ENCODE data around the gene RASGRF2.
"Not testable (repeated sequence)": the region's sequence is repeated elsewhere in the genome, so short reads cannot be mapped to it uniquely, and the experiment has no call there.

The RASGRF2 gene

DNA sequence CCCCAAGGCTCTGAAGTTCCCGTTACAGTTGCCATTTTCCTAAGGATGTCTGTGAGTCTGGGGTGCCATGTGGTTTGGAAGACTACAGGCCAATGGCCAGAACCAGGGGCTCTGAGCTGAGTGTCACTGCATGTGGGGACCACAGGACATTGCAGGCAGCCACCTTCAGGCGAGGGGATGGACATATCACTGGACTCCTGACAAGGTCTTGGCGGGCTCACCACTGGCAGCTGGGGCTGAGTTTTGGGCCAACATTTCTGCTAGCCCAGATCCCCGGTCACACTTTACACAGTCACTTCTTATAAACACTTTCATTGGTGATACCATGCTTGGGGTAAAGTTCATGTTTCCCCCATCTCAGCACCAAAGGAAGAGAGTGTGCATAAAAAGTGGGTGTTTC, 109.8 kb downstream of the RASGRF2 start:
- DNase-seq (ENCODE audit: low read depth in 2 of 2): no peak

DNA sequence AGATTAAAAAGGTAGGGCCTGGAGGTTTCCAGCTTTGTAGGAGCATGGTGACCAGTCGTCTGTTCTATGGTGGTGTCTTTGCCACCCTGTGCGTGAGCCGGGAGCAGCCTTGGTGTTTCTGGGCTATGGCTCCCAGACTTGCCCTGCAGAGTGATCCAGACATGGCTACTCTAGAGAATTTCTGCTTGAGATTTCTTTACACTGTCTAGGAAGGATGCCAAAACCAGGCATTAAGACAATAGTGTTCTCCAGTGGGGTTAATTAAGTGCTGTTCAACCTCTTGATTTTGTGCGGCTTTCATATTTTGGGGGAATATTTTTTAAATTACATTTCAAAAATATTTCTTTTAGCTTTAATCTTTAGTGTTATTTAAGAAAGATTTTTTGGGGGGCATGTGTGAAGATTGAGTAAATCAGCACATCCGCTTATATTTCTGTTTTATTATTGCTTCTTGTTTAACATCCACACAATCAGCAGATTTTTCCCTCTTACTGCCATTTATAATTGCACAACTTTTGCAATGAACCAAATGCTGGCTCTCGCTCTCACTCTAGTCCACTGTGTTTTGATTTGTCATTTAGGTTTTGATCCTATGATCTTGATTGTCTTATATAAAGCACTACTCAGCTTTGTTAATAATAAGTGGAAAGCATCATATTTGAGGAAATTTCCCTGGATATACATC, 110.5 kb downstream of the RASGRF2 start:
- no peak for DNase-seq (ENCODE audit: low read depth in 2 of 2)

DNA sequence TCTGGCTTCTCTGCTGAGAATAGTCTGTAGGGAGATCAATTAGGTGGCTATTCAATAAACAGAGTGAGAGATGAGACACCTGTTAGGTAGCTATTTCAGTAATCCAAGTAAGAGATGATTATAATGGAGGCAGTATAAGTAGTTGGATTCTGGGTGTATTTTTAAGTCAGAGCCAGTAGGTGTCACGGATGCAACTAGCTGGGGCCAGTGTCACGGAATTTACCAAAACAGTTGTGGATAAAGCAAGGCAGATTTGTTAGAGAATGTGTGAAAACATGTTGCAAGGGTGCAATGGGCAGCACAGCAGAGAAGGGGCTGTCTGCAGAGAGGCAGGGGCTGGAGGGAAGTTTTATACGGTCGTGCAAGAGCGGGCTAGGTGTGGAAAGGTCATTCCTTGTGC, 114.9 kb downstream of the RASGRF2 start:
- no peak for DNase-seq (ENCODE audit: low read depth in 2 of 2)

DNA sequence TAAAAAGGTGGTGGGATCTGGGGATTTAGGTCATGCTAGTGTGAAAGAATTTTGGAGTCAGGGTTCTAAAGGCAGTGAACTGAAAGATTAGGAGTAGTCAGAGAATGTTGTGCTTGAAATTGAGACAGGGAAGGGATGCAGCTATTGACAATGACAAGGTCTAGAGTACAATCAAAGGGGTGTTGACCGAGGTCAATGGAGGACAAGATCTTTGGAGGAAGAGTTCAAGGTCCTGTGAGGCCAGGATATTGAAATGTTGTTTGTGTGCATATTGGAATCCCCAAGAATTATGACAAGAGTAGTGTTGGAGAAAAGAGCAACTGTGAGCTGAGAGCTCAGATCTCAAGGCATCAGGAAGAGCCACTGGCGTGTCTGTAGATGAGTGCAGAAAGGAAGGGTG, 116.9 kb downstream of the RASGRF2 start:
- no peak for DNase-seq (ENCODE audit: low read depth in 2 of 2)

DNA sequence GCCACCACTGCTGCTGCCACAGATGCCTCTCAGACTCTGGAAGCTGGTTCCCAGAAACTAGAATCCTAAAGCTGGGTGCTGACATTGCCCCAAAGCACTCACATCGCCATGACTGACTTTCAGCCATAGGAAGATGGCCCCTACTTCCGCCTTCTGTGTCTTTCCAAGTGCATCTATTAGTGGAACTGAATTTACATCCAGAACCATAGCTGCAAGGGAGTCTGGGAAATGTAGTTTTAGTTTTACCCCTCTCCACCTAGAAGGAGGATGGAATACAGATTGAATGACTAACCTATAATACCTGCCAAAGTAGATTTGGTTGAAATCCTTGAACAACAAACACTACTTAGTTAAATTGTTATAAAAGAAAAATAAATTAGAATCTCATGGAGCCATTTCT, 118.8 kb downstream of the RASGRF2 start:
- no peak for DNase-seq (ENCODE audit: low read depth in 2 of 2)

DNA sequence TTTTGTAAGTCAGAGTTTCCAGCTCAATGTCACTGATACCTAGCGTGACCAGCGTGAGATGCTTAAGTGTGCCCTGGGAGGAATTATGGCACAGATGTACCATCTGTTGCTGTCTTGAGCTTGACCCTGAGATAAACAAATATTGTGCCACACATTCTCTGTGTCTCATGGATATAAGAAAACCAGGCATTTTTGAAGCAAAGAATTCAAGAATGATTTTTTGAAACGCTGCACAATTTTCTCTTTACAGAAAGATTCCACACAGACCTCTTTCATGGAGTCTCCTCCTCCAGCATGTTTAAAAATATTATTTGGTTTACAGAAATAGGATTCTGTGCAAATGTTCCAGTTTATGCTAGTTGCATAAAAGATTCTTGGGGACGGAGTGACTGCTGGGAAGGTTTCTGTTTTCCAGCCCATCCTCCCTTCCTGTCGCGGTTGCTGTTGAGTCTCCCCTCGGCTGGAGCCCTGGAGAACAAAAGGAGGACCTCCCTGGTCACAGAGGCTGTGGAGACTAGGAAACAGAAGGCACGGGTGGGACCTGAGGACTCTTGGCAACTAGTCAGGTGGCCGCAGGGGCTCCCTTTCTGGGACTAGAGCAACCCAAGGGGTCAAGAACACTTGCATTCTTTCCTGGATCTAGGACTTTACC, 120.8 kb downstream of the RASGRF2 start:
- DNase-seq (ENCODE audit: low read depth in 2 of 2): no peak

DNA sequence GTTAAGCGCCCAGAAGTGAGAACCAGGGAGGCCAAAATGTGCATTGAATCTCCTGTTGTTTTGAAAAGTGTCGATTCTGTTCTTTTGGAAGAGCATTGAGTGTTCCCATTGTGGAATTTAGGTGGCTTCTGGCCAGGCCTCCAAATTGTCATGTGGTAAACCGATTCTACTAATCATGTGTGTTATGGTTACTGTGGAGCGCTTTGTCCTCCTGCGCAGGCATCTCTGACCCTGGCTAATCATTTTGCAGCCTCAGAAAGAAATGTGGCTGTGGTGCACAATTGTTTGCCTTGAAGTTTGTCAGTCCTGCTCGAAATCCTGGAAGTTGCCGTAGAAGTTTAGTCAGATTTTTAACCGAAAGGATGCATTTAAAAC, 121.3 kb downstream of the RASGRF2 start:
- no peak for DNase-seq (ENCODE audit: low read depth in 2 of 2)

DNA sequence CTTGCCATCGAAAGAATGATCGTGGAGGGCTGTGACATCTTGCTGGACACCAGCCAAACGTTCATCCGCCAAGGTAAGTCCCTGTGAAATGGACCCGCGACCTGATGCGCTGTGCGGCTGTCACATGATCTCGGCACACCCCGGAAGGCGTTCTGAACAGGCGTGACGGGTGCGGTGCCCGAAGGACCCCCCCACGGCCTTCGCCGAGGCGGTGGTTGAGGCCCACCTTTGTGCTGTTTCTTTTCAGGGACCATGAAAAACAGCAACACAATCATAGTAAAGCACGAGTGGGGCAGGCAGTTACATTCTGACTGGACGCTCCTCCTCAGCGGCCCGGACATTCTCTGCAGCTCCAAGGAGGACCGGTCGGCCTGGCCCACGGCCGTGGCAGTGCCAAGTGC, 126.7 kb downstream of the RASGRF2 start:
- DNase-seq (ENCODE audit: low read depth in 2 of 2): no peak

DNA sequence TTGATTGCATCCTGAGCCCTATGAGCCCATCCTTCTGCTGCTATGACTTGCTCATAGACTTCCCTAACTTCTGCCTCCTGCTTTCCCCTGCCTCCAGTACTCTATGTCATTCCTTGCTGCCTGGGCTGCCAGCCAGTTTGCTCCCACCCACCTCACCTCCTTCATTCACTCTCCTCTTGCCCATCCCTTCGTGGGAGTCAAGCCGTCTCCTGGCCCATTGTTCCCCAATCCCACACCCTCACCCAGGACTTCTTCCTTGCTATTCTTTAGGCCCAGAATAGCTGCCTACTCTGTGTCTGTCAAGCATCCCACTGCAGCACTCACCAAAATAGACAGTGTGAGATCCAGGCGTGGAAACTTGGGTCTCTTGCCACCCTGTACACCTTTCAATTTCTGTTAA, 131.0 kb downstream of the RASGRF2 start:
- DNase-seq (ENCODE audit: low read depth in 2 of 2): no peak

DNA sequence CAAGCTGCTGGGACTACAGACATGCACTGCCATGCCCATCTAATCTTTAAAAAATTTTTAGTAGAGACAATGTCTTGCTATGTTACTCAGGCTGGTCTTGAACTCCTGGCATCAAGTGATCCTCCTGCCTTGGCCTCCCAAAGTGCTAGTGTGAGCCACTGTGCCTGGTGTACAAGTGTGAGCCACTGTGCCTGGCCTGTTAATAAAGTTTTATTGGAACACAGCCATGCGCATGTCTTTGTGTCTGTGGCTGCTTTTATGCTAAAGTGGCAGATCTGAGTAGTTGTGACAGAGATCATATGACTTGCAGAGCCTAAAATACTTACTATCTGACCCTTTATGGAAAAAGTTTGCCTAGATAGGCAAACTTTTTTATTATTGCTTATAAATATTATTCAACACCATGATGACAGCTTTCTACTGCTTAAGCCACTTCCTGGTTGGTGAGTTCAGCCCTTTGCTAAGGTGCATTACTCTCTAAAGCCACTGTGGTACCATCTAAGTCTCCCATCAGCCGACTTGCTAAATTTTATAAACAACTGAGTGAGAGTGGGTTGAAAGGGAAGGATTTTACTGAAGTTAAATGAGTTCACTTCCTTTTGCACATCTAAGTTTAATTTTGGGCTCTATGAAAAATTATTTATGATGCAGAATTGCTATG, 133.5 kb downstream of the RASGRF2 start:
- DNase-seq (ENCODE audit: low read depth in 2 of 2): no peak

DNA sequence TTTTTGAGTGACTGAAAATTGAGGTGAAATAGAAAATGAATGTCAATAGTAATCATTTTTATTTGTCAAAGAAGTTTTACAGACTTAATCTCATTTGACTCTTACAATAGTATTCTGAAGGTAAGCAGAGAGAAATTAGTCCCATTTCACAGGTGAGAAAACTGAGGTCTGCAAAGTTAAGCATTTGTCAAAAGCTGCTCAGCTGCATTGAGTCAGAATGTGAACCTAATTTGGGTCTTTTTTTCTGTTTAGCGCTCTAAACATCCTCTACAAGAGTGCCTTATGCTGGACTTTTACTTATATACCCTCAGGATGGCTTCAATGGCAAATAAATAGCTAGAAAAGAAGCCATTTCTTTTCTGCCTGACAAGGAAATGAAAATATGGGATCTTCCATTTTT, 135.7 kb downstream of the RASGRF2 start:
- DNase-seq (ENCODE audit: low read depth in 2 of 2): no peak

DNA sequence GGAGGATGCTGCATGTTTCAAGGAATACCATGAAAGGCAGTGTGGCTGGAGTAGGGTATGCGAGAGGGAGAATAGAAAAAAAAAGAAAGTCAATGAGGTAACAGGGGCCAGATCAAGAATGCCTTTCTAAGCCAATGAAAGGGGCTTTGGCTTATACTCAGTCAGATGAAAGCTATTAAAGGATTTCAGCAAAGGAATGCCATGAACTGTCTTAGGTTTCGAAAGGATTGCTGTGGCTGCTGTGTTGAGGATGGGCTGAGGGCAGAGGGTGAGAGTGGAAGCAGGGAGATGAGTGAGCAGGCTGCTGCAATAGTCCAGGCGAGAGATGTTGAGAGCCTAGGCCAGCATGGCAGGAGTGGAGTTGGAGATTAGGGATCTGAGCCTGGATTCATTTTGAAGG, 137.6 kb downstream of the RASGRF2 start:
- no peak for DNase-seq (ENCODE audit: low read depth in 2 of 2)

DNA sequence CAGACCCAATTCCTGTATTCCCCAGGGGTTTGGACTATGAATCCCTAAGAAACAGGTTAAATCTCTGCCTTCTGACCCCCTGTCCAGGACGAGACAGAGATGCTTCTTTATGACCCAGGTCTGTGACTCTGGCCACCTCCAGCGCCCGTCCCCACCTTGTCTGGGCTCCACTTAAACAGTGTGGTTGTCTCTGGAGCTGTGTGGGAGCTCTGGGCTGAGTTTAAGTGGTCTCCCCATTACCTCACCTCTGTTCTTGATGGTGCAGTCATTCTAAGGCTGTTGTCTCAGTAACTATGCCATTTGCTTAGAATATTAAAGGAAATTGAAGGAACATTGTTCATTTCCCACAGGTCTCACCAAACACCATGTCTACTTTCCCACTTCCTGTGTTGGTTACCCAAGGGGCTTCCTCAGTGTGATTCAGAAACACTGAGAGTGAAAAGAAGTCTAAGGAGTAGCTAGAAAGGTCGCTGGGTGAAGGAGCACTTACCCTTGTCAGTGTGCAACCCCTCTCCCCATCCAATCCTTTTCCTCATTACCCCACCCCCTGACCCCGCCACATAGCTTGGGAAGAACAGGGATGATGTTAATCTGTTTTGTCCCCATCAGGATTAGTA, 145.2 kb downstream of the RASGRF2 start:
- no peak for DNase-seq (ENCODE audit: low read depth in 2 of 2)

DNA sequence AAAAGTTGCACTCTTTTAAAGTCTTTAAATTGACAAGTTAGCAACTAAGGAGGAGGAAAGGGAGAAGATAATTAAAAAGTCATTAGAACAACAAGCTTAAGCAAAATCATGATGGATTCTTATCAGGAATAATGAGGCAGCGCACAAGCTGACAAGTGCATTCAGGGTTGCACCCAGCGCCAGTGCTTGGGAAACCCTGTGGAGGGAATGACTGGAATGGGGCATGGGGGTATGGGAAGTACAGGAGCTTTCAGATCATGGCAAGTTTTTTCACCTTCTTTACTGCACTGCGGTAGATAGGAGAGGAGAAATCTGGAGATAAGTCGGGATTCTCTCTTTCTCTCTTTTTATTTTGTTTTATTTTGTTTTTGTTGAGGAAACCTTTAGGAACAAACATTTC, 155.1 kb downstream of the RASGRF2 start:
- DNase-seq (ENCODE audit: low read depth in 2 of 2): no peak

DNA sequence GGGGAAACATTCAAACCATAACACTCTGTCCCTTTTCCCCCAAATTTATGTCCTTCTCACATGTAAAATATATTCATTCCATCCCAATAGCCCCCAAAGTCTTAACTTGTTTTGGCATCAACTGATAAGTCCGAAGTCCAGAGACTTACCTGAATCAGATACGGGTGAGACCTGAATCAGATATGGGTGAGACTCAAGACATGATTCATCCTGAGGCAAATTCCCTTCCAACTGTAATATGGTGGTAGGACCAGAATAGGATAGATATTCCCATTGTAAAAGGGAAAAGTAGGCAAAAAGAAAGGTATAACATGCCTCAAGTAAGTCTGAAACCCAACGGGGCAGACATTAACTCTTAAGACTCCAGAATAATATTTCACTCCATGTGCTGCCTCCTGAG, 157.4 kb downstream of the RASGRF2 start:
- DNase-seq (ENCODE audit: low read depth in 2 of 2): no peak

DNA sequence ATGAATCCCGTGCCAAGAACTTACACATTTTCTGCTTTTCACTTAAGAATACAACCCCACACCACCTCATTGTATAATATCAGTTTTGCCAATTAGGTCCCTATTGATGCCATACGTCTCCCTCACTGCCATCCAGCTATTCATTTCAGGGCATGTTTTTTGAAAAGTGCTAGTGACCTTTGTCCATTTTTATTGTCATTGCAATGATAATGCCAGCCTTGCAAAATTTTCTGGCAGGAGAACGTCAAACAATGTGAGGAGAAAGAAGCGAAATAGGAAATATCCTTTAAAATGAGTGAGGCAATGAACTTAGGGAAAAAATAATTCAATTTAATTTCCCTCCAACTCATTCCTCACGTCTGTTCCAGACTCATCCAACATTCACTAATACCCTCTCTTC, 161.1 kb downstream of the RASGRF2 start:
- DNase-seq (ENCODE audit: low read depth in 2 of 2): no peak

DNA sequence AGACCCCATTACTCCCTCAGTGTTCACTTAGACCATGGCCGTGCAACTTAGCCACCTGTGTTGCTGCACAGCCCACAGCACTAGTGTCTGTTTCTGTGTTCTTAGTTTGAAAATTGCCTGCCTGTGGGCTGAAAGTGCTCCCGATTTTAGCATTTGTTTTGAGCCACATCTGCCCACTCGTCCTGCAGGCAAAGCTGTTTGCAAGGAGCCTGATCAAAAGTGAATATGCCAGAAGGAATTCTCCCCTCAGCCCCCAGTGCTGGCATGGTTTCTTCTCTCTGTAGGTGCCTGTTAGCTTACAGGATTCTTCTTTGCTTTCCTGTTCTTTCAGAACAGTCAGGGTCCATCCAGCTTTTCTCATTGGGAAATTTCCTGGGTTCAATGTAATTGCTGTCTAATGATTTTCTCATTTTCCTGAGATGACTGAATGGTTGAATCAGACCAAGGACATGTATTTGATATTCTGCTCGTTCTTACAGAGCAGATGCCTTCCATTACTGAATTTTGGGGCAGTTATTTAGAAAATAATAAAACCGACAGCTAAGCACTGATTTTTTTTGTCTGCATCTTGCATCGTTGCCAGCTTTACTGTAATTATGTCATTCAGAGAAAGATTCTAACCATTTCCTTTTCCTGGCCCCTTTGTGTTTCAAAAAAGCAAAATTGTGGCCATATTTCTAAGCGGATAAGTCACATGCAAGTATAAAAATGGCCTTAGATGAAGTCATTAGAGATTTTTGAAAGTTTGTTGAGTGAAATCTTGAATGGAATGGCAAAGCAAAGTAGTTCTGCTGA, 161.9 kb downstream of the RASGRF2 start:
- DNase-seq (ENCODE audit: low read depth in 2 of 2): no peak

DNA sequence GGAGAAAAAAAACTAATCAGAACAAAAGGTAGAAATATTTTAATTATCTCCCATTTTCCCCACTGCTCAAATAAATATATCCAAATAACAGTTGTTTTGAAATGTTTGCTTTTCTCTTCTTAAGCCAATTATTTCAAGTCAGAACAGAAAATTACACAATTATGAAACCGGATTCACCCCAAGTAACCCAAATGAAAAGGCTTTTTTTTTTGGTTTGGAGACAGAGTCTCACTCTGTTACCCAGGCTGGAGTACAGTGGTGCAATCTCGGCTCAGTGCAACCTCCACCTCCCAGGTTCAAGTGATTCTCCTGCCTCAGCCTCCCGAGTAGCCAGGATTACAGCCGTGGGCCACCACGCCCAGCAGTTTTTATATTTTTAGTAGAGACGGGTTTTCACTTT, 164.5 kb downstream of the RASGRF2 start:
- DNase-seq (ENCODE audit: low read depth in 2 of 2): not testable (repeated sequence)

DNA sequence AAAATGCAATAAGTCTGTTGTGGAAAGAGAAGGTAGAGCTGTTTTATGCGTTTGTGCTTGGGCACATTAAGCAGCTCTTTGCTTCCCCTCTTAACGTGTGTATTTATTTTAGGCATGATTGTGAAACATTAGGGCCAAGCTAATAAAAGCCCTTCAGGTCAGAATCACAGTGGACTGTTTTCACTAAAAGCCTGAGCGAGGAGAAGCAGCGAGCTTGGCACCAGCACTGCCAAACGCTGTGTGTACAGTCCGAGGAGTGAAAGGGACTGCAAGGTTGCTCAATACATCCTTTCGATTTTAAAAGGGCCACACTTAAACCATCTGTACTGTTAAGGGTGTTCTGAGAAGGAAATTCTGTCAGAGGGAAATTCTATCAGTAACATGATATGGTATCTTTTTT, 165.8 kb downstream of the RASGRF2 start:
- no peak for DNase-seq (ENCODE audit: low read depth in 2 of 2)

DNA sequence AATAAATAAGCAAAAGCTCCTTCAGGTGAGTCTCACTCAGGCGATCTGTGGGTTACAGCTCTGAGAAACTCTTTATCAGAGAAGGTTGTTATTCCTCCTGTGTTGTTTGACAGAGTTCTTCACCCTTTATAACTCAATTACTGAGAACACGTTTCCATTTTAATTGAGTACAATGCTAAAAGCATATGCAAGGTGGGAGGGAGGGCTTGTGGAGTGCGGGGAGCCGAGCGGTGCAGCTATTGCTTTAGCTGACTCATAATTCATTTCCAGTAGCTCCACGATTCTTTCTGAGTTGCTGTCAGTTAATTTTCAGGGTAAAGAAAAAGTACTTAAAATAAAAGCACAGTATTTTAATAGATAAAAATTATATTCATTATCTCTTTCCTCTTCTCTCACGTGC, 168.3 kb downstream of the RASGRF2 start:
- DNase-seq (ENCODE audit: low read depth in 2 of 2): no peak

DNA sequence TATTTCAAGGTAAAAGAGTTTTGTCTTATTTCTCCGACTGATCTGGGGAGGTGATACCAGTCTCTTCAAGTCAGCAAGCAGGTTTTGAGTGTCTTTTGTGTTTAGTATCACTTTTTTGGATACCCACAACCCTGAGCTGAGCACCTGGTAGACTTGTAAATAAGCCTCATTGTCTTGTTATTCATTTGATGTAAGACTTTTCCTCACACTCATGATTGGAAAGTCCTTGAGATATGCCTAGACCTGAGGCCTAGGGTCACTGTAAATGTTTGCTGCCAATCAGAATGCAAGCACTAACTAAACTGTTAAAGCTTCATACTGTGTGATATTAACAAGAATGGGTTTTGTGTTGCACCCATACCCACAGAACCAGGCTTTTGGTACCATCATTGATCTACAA, 172.2 kb downstream of the RASGRF2 start:
- no peak for DNase-seq (ENCODE audit: low read depth in 2 of 2)

DNA sequence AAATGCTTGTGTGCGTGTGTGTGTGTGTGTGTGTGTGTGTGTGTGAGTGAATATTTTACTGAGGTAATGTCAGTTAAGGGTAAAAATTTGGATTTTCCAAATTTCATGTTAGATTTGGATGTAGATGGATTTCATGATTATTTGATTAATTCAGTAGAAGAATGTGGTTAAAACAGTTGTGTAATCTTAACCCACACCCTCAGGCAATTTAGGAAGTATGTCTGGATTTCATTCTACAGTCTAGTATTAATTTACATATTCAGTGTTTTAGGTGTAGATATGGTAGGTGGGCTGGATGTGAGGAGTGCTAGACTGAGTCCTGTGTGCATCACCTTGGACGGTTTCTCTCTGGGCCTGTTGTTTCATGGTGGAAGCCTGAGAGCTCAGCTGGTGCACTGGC, 173.9 kb downstream of the RASGRF2 start:
- DNase-seq (ENCODE audit: low read depth in 2 of 2): no peak

Data from stimulated activated CD8-positive, alpha-beta memory T cell treated with anti-CD3 and anti-CD28 coated beads, Interleukin-2, amount 100 ng/mL, for 48 hours (primary cell).